GM18870 (cell line): ENCODE measurements around the gene LRRN4CL.
"Not testable (repeated sequence)": the region's sequence is repeated elsewhere in the genome, so short reads cannot be mapped to it uniquely, and the experiment has no call there.

Source experiments
- ATAC-seq: cut with Tn5 transposase; IDR thresholded peaks from one replicate; pipeline ENCODE4 v1.9.1; 2021; ENCODE audit warnings: moderate library complexity; ENCODE audit not compliant: unreplicated experiment

The LRRN4CL gene

GRCh38 chr11:62689421-62690183, at the start of gene LRRN4CL:
LRRN4CL (minus strand) TSS chr11:62689530; CDS start chr11:62688508, 1,022 bp downstream.
- ATAC-seq: no peak

- no peak for ATAC-seq
These were observed 47.9 kb upstream of the LRRN4CL start for GRCh38 chr11:62737196-62737595.

GRCh38 chr11:62732830-62733229, 43.5 kb upstream of the LRRN4CL start:
- ATAC-seq: no peak

DNA sequence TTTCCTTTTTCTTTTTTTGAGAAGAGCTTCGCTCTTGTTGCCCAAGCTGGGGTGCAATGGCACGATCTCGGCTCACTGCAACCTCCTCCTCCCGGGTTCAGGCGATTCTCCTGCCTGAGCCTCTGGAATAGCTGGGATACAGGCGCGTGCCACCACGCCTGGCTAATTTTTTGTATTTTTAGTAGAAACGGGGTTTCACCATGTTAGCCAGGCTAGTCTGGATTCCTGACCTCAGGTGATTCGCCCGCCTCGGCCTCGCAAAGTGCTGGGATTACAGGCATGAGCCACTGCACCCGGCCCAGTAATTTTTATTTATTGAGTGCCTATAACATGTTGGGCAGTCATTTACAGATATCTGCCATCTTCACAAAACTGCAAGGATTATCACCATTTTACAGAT, 40.7 kb upstream of the LRRN4CL start:
- ATAC-seq: not testable (repeated sequence)

DNA sequence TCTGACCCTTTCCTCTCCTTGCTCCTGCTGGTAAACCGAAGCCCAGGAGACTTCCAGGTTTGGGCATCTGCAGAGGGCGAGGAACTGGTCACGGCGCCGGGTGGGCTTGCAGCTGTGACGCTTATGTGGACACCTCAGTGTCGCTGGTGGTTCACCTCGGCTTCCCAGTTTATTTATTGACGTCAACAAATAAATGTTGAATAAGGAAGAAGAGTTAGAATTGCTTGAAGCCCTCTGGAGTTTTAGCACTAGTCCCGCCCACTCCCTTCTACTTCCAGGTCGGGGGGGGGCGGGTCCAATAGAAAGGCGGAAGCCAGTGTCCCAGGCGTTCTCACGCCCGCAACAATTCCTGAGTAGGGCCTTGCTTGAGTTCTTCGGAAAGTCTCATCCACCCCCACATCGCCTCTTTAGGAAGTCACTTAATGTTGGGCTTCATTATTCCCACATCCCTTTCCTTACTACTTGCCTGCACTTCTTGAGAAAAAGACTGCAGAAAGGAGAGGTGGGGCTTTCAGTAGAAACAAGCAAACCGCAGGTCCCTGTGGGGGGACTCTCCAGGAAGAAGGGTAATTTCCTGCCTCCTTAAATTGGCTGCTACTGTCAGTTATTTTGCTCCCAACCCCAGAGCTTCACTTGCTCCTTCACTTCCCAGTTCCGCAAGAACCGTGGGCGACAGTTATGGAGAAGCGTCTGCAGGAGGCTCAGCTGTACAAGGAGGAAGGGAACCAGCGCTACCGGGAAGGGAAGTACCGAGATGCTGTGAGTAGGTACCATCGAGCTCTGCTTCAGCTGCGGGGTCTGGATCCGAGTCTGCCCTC, 39.0 kb upstream of the LRRN4CL start, which contains the start of gene TTC9C:
Gene TTC9C (plus strand): TSS at position 316 of the 818 bp plus-strand sequence. CDS start 363 bp downstream, at position 679.
- peak; percentile 20 for ATAC-seq

DNA sequence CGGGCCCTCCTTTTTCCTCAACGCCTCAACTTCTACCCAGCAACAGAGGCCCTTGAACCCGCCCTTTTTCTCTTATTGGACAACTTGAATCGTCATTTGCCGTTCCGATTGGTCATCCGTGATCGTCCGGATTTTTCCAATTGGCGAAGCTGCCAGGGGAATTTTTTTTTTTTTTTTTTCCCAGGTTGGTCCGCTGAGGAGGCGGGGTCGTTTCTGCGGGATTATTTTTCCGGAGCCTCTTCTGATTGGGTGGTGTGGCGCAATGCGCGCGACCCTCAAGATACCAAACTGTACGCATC, 38.5 kb upstream of the LRRN4CL start:
- peak; percentile 63 for ATAC-seq

GRCh38 chr11:62727165-62727871, 38.0 kb upstream of the LRRN4CL start, which contains the start of gene HNRNPUL2:
HNRNPUL2 (minus strand) TSS chr11:62727457; CDS start chr11:62727156, 301 bp downstream.
- peak; percentile 63 for ATAC-seq

DNA sequence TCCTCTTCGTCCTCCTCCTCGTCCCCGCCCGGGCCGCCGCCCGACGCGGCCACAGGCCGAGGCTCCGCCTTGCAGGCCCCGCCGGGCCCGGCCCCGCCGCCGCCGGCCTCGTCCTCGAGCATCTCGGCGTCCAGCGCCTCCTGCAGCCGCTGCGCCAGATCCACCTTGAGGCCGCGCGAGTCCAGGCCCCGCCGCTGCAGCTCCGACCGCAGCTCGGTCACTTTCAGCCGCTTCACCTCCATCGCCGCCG, 37.5 kb upstream of the LRRN4CL start:
- no peak for ATAC-seq

- ATAC-seq: no peak
These were observed 37.0 kb upstream of the LRRN4CL start for GRCh38 chr11:62726156-62726914.

DNA sequence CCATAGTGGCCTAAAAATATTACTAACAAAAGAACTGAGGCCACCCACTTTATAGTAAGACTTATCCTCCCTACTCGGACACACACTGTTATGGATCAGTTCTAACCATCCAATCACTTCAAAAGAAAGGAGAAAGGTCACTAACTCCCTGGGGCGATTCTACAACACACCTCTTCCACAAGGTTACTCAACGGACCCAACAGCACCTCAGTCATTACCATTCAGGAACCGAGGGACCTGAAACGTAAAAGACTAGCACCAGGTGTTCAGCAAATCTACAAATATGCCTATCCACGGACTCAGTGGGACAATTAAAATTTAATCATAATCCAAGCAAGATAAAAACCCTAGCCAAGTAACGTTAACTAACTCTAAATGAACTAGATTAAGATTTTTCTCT, 36.3 kb upstream of the LRRN4CL start:
- ATAC-seq: no peak

DNA sequence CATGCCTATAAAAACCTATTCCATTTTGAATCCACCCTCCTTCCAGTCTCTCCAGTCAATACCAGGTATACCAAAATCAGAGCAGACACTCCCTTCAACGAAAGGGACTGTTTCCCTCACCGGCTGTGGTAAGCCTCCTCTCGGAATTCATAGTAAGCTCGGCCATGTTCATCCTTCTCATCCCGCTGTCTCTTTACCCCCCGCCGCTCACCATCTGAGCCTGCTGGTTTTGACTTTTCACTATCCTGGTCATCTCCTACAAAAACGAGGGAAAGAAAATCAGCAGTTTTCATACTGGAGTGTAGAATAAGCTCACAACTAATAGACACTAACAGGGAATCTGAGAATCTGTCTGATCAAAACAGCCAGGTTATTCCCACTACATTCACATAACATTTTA, 34.8 kb upstream of the LRRN4CL start:
- ATAC-seq: no peak

GRCh38 chr11:62721994-62722393, 32.7 kb upstream of the LRRN4CL start:
- ATAC-seq: no peak

DNA sequence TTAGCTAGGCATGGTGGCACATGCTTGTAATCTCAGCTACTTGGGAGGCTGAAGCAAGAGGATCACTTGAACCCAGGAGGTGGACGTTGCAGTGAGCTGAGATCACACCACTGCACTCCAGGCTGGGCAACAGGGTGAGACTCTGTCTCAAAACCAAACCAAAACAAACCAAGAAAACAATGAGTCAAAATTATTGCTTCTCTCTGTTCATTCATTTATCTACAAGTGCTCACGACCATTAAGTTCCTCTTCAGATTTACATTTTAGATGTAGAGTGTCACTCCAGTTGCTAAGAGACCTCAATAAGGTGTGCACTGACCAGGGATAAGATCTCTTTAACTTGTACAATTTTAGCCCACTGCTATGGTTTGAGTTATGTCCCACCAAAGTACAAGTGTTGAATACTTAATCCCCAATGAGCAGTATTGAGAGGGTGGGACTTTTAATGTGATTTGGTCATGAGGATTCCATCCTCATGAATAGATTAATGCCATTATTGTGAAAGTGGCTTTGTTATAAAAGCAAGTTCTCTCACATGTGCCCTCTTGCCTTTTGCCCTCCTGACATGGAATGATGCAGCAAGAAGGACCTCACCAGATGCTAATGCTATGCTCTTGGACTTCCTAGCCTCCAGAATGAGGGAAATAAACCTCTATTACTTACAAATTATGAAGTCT, 30.1 kb upstream of the LRRN4CL start:
- ATAC-seq: no peak

DNA sequence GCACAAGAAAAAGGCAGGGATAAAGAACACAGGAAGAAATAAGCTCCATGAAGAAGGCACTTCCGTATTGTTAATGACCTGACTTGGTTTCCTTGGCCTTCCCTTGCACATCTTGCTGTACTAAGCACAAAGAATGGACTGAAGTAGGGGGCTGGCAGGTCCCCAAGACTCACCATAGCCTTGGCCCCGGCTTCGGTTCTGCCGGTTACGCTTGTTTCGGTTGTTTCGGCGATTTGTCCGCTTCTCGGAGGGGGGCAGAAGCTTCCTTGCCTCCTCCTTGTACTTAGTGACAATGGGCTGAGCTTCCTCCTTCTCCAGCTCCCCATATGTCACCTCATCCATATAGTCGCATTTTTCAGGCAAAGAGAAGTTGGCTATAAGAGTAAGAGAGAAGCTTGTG, 27.5 kb upstream of the LRRN4CL start:
- no peak for ATAC-seq

- no peak for ATAC-seq
These were observed 26.9 kb upstream of the LRRN4CL start for GRCh38 chr11:62716206-62716605.

DNA sequence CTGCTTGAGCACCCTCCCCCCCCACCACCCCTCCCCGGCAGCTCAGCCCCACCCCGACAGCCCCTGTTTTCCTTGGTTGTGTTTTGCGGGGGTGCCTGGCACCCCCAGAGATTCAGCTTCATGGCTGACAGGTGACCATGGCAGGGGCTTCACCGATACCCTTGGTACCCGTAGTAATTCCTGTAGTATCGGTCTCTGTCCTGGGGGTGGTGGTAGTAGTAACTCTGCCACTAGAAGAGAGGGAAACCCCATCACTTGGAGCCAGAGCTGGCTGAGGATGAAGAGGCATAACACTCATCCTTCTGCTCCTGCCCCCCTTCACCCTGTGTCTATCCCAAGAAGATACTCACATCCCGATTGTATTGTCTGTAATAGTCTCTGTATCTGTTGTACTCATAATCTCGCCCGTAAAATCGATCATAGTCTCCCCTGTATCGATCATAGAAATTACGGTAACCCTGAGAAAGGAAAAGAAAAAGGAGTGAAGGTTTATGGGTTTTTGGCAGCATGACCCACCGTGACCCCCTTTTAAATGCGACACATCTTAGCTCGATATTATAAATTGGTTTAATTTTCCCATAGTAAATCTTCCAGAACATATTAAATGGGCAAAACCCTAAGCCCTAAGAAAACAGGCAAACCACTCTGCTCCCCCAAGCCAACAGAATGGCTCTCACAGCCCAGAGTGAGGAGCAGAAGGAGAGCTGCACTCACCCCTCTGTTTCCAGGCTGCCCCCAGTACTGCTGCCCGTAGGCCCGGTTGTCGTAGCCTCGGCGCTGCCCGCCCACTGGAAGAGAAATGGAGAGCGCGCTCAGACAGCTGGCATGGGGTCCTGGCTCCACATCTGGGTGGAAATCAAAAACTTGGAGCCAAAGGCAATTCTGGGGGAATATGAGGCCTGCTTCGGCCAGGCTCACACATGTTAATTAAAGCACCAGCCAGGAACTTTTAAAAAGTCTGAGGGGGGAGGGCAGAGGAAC, 26.1 kb upstream of the LRRN4CL start:
- ATAC-seq: no peak

DNA sequence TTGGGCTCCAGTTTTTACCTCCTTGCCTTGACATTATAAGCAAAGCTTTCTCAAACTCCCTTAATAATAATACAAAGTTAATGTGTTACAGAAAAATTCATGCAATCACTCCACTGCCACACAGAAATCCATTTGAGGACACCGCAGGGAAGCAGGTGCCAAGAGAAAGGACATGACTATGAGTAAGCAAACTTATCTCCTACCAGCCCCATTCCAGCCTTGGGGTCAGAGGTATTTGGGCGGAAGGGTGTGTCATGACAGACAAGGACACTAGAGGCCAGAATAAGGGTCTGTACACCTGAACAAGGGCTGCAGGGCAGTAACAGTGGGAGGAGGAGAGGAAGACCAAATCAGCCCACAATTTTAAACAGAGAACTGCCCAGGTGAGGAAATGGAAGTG, 24.0 kb upstream of the LRRN4CL start:
- ATAC-seq: no peak

GRCh38 chr11:62712861-62713260, 23.5 kb upstream of the LRRN4CL start:
- ATAC-seq: no peak

DNA sequence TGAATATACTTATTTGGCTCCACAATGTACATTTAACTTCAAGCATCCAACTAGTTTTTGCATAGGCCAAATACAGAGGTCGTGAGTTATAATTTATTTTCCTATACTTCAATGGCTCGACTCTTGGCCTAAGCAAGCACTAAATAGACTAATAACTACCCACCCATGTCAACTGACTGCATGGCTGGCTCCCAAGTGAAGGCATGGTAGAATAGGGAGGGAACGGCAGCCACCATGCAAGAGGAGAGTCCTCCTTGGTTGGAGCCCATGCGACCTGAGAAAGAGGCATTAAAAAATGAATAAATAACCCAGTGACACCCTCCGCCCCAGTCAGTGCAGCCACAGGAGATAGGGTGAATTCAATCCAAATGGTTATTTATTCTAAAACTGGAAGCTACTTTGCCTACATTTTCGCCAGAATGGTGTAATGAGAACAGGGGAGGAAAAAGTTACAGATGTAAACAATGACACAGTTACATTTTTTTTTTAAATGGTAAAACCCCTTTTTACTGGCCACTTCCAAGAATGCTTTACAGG, 23.0 kb upstream of the LRRN4CL start:
- ATAC-seq: no peak
